Heart right ventricle (tissue), 16 donors: ENCODE data around the gene IDE. TPM values are rescaled to one million over a fixed set of nuclear protein-coding genes. Genes with fewer than 3 reads are reported as not detected.
"Not testable (repeated sequence)": the region's sequence is repeated elsewhere in the genome, so short reads cannot be mapped to it uniquely, and the experiment has no call there.

Source experiments
- ATAC-seq, 8 donors: fragments of 200-7000 bp; cut with Tn5 transposase; one replicate each; pipeline ENCODE4 v1.9.1; 2020; ENCODE audit warnings: mild to moderate bottlenecking in 8 of 8, moderate library complexity in 8 of 8, moderate number of reproducible peaks in 1 of 8
- DNase-seq, 2 donors: peaks; one replicate each; pipeline ENCODE4 v3.0.0-alpha.2; 2020
- H3K27ac ChIP-seq, 10 donors: fragments of 200-600 bp; sonication (generic) in 2 of 10; one replicate each; pipeline versions ENCODE4 v1.5.0 to v1.8.0; 2020 to 2022; ENCODE audit warnings: mild to moderate bottlenecking in 3 of 10
- H3K27me3 ChIP-seq, 7 donors: fragments of 200-600 bp; one replicate each; pipeline ENCODE4 v1.8.0; 2021 to 2022; ENCODE audit warnings: mild to moderate bottlenecking in 2 of 7
- H3K36me3 ChIP-seq, 9 donors: fragments of 200-600 bp; sonication (generic) in 1 of 9; one replicate each; pipeline versions ENCODE4 v1.5.0 to v1.8.0; 2020 to 2022; ENCODE audit warnings: mild to moderate bottlenecking in 2 of 9
- H3K4me1 ChIP-seq, 9 donors: fragments of 200-600 bp; sonication (generic) in 1 of 9; one replicate each; pipeline versions ENCODE4 v1.5.0 to v1.8.0; 2020 to 2022; ENCODE audit warnings: mild to moderate bottlenecking in 4 of 9
- H3K4me3 ChIP-seq, 10 donors: fragments of 200-600 bp; sonication (generic) in 2 of 10; one replicate each; pipeline versions ENCODE4 v1.5.0 to v1.8.0; 2020 to 2022; ENCODE audit warnings: mild to moderate bottlenecking in 7 of 10, moderate library complexity in 2 of 10
- H3K9me3 ChIP-seq, 11 donors: fragments of 200-600 bp in 10 of 11; sonication (generic) in 2 of 11; one replicate each; pipeline versions ENCODE4 v1.5.0 to v1.8.0; 2013 to 2022; ENCODE audit warnings: mild to moderate bottlenecking in 2 of 11, control low read depth in 1 of 11, moderate library complexity in 1 of 11
- CTCF ChIP-seq, 9 donors: fragments of 200-600 bp; sonication (generic) in 2 of 9; IDR thresholded peaks; one replicate each; pipeline versions ENCODE4 v1.5.0 to v1.8.0; 2021 to 2022; ENCODE audit warnings: antibody characterized with exemption in 9 of 9, mild to moderate bottlenecking in 5 of 9, moderate library complexity in 1 of 9
- WGBS, 2 donors: extraction: QIAGEN DNeasy Blood & Tissue Kit; methylation state at CpG; one replicate each; pipeline ENCODE4 v1.1.7; 2013; ENCODE audit warnings: inconsistent platforms in 1 of 2; 5-methylcytosine and 5-hydroxymethylcytosine counted together
- intact Hi-C, 10 donors: fragments of 100-400 bp; cut with DNase I; formaldehyde crosslinking; loops; one replicate each; pipeline versions ENCODE4 v1.11.1 to v1.14.2; 2022
- polyA plus RNA-seq, 2 donors: library from polyadenylated mRNA; stranded (reverse); fragments of 200-250 nt; gene quantifications; one replicate each; pipeline ENCODE4 v1.2.3, GENCODE V29; 2013
- total RNA-seq, 10 donors: library from RNA; stranded (reverse); fragmentation: NEBNext Ultra II Directional in 3 of 10; extraction: Animal tissue kit (Norgen Biotek cat#: 25700) in 3 of 10; gene quantifications; one replicate each; pipeline versions ENCODE4 v1.2.1 to v1.2.4, GENCODE V29; 2021 to 2023
- donor health status: Arrhythmogenic right ventricular cardiomyopathy.
- donor health status: ischemic (EF 13 %, LVEDD 7.1; RV severe dilation, severe dysfunction).
- donor health status: healthy with polysubstance abuse.
- donor health status: DM: no; HTN: yes; CAD: no.
- donor health status: DM: no; HTN: no; CAD: no.
- donor health status: ischemic (EF 25% LVEDD 6.9; RV normal size, moderate dysfunction).
- donor health status: ischemic (EF 25% LVEDD 5.7; RV mildly dilated, moderate dysfunction).
- donor health status: healthy.
- donor health status: DM: yes; HTN: yes; CAD: no.
- donor health status: Ischemic cardiomyopathy.
- donor health status: ischemic (EF 35%, LVEDD 5.7; RV mildly dilated, moderate dysfunction).
- donor health status: nonischemic (EF 11% LVEDD 7.7; RV severe dilation, severe dysfunction).
- donor health status: DM: yes; HTN: yes; CAD: no.
- donor health status: PGD.
- donor health status: ischemic (EF 29% LVEDD 5.4; RV normal size, mild dysfunction).
- donor health status: nonischemic (EF 23%, LVEDD 6.1; RV moderate dilation, normal function).

The IDE gene
- total and polyA plus RNA-seq, 12 donors = 11.0 to 58.5 (median 45.7) TPM

GRCh38 chr10:92470026-92470425 is 103.9 kb downstream of the IDE start:
- ATAC-seq = no peak
- Histone ChIP-seq H3K4me1 (no peaks in the 10 kb centered on the region), H3K36me3 (peaks cover 0 to 100% (median 28%) of the 10 kb centered on the region in 9 donors), H3K9me3 (no peaks in the 10 kb centered on the region), H3K4me3 (no peak overlapping the region), H3K27me3 (no peaks in the 10 kb centered on the region), H3K27ac (no peak overlapping the region)
- TF ChIP-seq CTCF (IDR thresholded peaks at IDR 0.05) = no peak
- WGBS, 2 donors = 96% methylated on average over 3 of the region's 3 CpGs
- DNase-seq = no peak
- intact Hi-C loops = no loop called here

GRCh38 chr10:92464364-92464763 is 109.5 kb downstream of the IDE start:
- no peak overlapping the region for H3K27ac ChIP-seq
- intact Hi-C loops = no loop called here
- peaks cover 0 to 100% (median 57%) of the 10 kb centered on the region in 9 donors for H3K36me3 ChIP-seq
- no peak overlapping the region for H3K4me3 ChIP-seq
- no peak for ATAC-seq
- 75 to 86% methylated on average over 5 of the region's 5 CpGs for WGBS, 2 donors
- no peaks in the 10 kb centered on the region for H3K4me1 ChIP-seq
- DNase-seq = no peak
- no peak for TF ChIP-seq CTCF (IDR thresholded peaks at IDR 0.05)
- H3K27me3 ChIP-seq = no peaks in the 10 kb centered on the region
- no peaks in the 10 kb centered on the region for H3K9me3 ChIP-seq

- 96 to 98% methylated on average over 5 of the region's 5 CpGs for WGBS, 2 donors
- TF ChIP-seq CTCF (IDR thresholded peaks at IDR 0.05) = no peak
- ATAC-seq (no peak), DNase-seq (no peak)
- Histone ChIP-seq H3K4me3 (no peak overlapping the region), H3K4me1 (no peaks in the 10 kb centered on the region), H3K9me3 (no peaks in the 10 kb centered on the region), H3K27me3 (no peaks in the 10 kb centered on the region), H3K36me3 (peaks cover 0 to 100% (median 54%) of the 10 kb centered on the region in 9 donors), H3K27ac (no peak overlapping the region)
- intact Hi-C loops = no loop called here
Measured at GRCh38 chr10:92463582-92463981, 110.3 kb downstream of the IDE start.

- H3K4me1 ChIP-seq, DNase-seq, H3K4me3 ChIP-seq, H3K27me3 ChIP-seq, H3K9me3 ChIP-seq, H3K27ac ChIP-seq, intact Hi-C loops, ATAC-seq: not testable (repeated sequence)
- WGBS, 2 donors = 97% methylated on average over 6 of the region's 6 CpGs
- H3K36me3 ChIP-seq = peaks cover 0 to 95% (median 43%) of the 10 kb centered on the region in 9 donors
Measured at GRCh38 chr10:92454955-92455354, 118.9 kb downstream of the IDE start.

- DNase-seq (no peak), ATAC-seq (no peak)
- Histone ChIP-seq H3K4me3 (no peak overlapping the region), H3K36me3 (peaks cover 0 to 75% (median 36%) of the 10 kb centered on the region in 9 donors), H3K27me3 (no peaks in the 10 kb centered on the region), H3K4me1 (no peaks in the 10 kb centered on the region), H3K9me3 (no peaks in the 10 kb centered on the region), H3K27ac (no peak overlapping the region)
- TF ChIP-seq CTCF (IDR thresholded peaks at IDR 0.05) = no peak
- intact Hi-C loops = no loop called here
- 99 to 100% methylated on average over 2 of the region's 2 CpGs for WGBS, 2 donors
Measured at GRCh38 chr10:92452313-92452712, 121.6 kb downstream of the IDE start.
